MM.1S (cell line): ENCODE measurements around the gene TSC22D3.

Experiments used
- EZH2phosphoT487 ChIP-seq: fragments of 300-600 bp; sonication (generic); IDR thresholded peaks from 2 replicates; pipeline ENCODE4 v1.6.1; 2018; ENCODE audit warnings: antibody characterized with exemption, low read length
- TF ChIP-seq, protein P1 (sequence below): fragments of 300-600 bp; sonication (generic); IDR thresholded peaks from 2 replicates; pipeline ENCODE4 v1.5.1; 2016; ENCODE audit warnings: antibody characterized with exemption, low read length, mixed read lengths

DNA sequence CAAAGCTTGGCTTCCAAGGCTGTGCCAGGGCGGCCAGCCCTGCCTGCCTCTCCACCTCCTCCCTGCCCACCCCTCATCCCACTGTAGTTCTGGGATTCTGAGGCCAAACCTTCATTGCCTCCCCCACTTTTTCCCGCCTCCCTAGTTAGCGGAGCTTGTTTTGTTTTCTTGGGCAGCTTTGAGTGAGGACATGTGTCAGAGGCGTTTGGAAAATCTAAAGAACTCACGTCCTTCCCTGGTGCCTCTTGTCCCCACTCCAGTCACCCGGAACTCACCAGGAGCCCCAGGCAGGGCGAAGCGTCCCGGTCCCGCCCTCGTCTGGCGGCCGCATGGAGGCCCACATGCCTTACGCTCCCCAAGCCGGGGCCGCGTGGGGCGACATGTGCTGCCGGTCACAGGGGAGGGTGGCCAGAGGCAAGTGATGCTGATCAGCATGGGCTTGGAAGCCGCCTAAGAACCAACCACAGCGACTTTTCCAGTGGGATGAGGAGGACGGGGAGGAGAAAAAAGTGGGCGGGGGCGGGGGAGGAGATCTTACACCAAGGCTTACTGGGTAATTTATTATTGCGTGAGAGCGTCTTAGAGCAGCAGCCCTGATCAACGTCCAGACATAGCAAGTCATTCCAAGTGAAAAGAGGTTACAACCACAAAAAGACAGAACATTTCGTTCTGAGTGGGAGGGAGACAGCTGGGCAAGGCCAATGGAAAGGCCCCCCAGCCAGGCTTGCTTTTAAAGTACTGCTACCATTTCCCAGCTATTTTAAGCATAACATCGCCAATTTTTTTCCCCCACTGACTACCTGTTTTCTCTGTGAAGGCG is 98.8 kb downstream of the TSC22D3 start:
- no peak for TF ChIP-seq EZH2phosphoT487
- TF ChIP-seq, protein P1, sequence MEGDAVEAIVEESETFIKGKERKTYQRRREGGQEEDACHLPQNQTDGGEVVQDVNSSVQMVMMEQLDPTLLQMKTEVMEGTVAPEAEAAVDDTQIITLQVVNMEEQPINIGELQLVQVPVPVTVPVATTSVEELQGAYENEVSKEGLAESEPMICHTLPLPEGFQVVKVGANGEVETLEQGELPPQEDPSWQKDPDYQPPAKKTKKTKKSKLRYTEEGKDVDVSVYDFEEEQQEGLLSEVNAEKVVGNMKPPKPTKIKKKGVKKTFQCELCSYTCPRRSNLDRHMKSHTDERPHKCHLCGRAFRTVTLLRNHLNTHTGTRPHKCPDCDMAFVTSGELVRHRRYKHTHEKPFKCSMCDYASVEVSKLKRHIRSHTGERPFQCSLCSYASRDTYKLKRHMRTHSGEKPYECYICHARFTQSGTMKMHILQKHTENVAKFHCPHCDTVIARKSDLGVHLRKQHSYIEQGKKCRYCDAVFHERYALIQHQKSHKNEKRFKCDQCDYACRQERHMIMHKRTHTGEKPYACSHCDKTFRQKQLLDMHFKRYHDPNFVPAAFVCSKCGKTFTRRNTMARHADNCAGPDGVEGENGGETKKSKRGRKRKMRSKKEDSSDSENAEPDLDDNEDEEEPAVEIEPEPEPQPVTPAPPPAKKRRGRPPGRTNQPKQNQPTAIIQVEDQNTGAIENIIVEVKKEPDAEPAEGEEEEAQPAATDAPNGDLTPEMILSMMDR: no peak
